SU-DHL-6 (cell line): ENCODE results near the gene OSGIN1.
"Not testable (repeated sequence)": the region's sequence is repeated elsewhere in the genome, so short reads cannot be mapped to it uniquely, and the experiment has no call there.

Experiments used
- EZH2phosphoT487 ChIP-seq: fragments of 200-600 bp; sonication (generic), shearing (Covaris generic); conservative IDR thresholded peaks from 2 replicates; pipeline ENCODE4 v1.6.1; 2018; ENCODE audit warnings: mild to moderate bottlenecking, antibody characterized with exemption, low read length, moderate library complexity, mixed read lengths
- TF ChIP-seq, protein P1 (sequence below): fragments of 200-600 bp; sonication (generic); IDR thresholded peaks from one replicate; pipeline ENCODE4 v1.5.1; 2017; ENCODE audit warnings: antibody characterized with exemption, mild to moderate bottlenecking, low read length, moderate library complexity; ENCODE audit not compliant: insufficient read depth, poor library complexity, severe bottlenecking

DNA sequence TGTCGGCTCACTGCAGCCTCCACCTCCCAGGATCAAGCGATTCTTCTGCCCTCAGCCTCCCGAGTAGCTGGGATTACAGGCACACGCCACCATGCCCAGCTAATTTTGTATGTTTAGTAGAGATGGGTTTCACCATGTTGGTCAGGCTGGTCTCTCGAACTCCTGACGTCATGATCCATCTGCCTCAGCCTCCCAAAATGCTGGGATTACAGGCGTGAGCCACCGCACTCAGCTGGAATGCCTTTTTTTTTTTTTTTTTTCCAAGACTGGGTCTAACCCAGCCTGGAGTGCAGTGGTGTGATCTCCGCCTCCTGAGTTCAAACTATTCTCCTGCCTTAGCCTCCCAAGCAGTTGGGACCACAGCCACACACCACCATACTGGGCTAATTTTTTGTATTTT is 11.5 kb upstream of the OSGIN1 start:
- TF ChIP-seq, protein P1, sequence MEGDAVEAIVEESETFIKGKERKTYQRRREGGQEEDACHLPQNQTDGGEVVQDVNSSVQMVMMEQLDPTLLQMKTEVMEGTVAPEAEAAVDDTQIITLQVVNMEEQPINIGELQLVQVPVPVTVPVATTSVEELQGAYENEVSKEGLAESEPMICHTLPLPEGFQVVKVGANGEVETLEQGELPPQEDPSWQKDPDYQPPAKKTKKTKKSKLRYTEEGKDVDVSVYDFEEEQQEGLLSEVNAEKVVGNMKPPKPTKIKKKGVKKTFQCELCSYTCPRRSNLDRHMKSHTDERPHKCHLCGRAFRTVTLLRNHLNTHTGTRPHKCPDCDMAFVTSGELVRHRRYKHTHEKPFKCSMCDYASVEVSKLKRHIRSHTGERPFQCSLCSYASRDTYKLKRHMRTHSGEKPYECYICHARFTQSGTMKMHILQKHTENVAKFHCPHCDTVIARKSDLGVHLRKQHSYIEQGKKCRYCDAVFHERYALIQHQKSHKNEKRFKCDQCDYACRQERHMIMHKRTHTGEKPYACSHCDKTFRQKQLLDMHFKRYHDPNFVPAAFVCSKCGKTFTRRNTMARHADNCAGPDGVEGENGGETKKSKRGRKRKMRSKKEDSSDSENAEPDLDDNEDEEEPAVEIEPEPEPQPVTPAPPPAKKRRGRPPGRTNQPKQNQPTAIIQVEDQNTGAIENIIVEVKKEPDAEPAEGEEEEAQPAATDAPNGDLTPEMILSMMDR, result not testable (repeated sequence)
- not testable (repeated sequence) for TF ChIP-seq EZH2phosphoT487
